ENCODE data around the gene IER5.

DNA sequence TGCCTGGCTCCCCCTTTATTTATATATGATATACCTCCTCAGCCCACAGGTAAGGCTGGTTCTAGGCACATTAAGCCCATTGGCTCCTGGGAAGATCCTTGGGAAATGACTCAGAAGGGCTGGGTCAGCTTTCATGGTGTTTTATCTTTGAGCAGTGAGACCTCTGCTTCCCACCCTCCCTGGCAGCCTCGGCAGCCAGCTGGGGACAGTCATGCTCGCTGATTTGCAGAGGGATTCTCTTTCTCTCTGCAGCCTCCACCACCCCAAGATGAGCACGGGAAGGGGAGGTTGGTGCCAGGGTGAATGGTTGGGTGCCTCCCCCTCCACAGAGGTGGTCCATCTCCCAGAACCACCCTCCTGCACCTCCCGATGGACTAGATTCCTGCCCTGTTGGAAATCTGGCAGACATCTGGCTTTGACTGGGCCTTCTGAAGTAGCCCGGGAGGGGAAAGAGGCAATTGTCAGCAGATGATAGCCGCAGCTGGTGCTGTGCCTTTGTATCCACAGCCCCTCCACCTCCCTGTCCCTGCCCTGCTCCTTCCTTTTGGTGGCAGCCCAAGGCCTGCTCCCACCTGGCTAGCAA is 24.6 kb downstream of the IER5 start:
- no peak for TF ChIP-seq ZNF274 (IDR thresholded peaks at IDR 0.05; ENCODE audit: low read depth, low read length)
- TF ChIP-seq POLR2A (IDR thresholded peaks at IDR 0.05; ENCODE audit: borderline replicate concordance, extremely low read depth, insufficient read depth, insufficient read length): no peak
- TF ChIP-seq, protein P1, sequence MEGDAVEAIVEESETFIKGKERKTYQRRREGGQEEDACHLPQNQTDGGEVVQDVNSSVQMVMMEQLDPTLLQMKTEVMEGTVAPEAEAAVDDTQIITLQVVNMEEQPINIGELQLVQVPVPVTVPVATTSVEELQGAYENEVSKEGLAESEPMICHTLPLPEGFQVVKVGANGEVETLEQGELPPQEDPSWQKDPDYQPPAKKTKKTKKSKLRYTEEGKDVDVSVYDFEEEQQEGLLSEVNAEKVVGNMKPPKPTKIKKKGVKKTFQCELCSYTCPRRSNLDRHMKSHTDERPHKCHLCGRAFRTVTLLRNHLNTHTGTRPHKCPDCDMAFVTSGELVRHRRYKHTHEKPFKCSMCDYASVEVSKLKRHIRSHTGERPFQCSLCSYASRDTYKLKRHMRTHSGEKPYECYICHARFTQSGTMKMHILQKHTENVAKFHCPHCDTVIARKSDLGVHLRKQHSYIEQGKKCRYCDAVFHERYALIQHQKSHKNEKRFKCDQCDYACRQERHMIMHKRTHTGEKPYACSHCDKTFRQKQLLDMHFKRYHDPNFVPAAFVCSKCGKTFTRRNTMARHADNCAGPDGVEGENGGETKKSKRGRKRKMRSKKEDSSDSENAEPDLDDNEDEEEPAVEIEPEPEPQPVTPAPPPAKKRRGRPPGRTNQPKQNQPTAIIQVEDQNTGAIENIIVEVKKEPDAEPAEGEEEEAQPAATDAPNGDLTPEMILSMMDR (IDR thresholded peaks at IDR 0.05 in 2 of 3, conservative IDR thresholded peaks at IDR 0.05 in 1 of 3; ENCODE audit: borderline replicate concordance in 1 of 3, insufficient read depth in 1 of 3, low read depth in 2 of 3, low read length in 2 of 3): no peak
- TF ChIP-seq EZH2 (IDR thresholded peaks at IDR 0.05): no peak
- TF ChIP-seq SRF (IDR thresholded peaks at IDR 0.05; ENCODE audit: low read depth): no peak
- TF ChIP-seq, protein P2, sequence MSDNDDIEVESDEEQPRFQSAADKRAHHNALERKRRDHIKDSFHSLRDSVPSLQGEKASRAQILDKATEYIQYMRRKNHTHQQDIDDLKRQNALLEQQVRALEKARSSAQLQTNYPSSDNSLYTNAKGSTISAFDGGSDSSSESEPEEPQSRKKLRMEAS (IDR thresholded peaks at IDR 0.05): no peak
- TF ChIP-seq, protein P3, sequence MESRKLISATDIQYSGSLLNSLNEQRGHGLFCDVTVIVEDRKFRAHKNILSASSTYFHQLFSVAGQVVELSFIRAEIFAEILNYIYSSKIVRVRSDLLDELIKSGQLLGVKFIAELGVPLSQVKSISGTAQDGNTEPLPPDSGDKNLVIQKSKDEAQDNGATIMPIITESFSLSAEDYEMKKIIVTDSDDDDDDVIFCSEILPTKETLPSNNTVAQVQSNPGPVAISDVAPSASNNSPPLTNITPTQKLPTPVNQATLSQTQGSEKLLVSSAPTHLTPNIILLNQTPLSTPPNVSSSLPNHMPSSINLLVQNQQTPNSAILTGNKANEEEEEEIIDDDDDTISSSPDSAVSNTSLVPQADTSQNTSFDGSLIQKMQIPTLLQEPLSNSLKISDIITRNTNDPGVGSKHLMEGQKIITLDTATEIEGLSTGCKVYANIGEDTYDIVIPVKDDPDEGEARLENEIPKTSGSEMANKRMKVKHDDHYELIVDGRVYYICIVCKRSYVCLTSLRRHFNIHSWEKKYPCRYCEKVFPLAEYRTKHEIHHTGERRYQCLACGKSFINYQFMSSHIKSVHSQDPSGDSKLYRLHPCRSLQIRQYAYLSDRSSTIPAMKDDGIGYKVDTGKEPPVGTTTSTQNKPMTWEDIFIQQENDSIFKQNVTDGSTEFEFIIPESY (IDR thresholded peaks at IDR 0.05; ENCODE audit: extremely low read depth, insufficient replicate concordance, low read length): no peak
- TF ChIP-seq, protein P4, sequence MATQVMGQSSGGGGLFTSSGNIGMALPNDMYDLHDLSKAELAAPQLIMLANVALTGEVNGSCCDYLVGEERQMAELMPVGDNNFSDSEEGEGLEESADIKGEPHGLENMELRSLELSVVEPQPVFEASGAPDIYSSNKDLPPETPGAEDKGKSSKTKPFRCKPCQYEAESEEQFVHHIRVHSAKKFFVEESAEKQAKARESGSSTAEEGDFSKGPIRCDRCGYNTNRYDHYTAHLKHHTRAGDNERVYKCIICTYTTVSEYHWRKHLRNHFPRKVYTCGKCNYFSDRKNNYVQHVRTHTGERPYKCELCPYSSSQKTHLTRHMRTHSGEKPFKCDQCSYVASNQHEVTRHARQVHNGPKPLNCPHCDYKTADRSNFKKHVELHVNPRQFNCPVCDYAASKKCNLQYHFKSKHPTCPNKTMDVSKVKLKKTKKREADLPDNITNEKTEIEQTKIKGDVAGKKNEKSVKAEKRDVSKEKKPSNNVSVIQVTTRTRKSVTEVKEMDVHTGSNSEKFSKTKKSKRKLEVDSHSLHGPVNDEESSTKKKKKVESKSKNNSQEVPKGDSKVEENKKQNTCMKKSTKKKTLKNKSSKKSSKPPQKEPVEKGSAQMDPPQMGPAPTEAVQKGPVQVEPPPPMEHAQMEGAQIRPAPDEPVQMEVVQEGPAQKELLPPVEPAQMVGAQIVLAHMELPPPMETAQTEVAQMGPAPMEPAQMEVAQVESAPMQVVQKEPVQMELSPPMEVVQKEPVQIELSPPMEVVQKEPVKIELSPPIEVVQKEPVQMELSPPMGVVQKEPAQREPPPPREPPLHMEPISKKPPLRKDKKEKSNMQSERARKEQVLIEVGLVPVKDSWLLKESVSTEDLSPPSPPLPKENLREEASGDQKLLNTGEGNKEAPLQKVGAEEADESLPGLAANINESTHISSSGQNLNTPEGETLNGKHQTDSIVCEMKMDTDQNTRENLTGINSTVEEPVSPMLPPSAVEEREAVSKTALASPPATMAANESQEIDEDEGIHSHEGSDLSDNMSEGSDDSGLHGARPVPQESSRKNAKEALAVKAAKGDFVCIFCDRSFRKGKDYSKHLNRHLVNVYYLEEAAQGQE (IDR thresholded peaks at IDR 0.05; ENCODE audit: low read depth): no peak
- TF ChIP-seq CEBPB (IDR thresholded peaks at IDR 0.05; ENCODE audit: low read depth): no peak
- no peak for TF ChIP-seq SP1 (IDR thresholded peaks at IDR 0.05; ENCODE audit: low read depth)
- TF ChIP-seq RAD21 (IDR thresholded peaks at IDR 0.05; ENCODE audit: low read depth): no peak; the same call in 1 of the 2 replicates
- no peak for TF ChIP-seq SIN3A (IDR thresholded peaks at IDR 0.05; ENCODE audit: low read depth)
- TF ChIP-seq, protein P5, sequence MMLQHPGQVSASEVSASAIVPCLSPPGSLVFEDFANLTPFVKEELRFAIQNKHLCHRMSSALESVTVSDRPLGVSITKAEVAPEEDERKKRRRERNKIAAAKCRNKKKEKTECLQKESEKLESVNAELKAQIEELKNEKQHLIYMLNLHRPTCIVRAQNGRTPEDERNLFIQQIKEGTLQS (IDR thresholded peaks at IDR 0.05): no peak
- TF ChIP-seq CBX3 (IDR thresholded peaks at IDR 0.05; ENCODE audit: low read depth): no peak
